ENCODE data around the gene ZFP92.
"Not testable (repeated sequence)": the region's sequence is repeated elsewhere in the genome, so short reads cannot be mapped to it uniquely, and the experiment has no call there.

Gene ZFP92

DNA sequence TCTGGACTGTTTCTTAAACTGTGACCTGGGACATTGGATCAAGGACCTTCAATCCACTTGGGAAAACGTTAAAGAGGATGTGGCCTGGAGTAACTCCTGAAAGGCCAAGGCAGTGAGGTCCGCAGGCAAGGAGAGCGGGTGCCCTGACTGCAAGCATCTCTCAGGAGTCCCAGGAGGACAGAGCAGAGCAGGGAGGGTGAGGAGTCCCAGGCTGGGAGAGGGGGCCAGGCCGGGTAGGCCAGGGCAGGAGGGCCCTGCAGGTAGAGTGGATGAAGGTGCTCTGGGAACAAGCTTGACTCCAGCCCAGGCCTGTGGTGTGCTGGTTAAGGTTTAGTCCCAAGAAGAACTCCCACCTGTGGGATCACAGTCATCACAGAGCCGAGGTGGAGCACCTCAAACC is 23.9 kb upstream of the ZFP92 start:
- no peak for DNase-seq (ENCODE audit: low read depth in 2 of 2)

DNA sequence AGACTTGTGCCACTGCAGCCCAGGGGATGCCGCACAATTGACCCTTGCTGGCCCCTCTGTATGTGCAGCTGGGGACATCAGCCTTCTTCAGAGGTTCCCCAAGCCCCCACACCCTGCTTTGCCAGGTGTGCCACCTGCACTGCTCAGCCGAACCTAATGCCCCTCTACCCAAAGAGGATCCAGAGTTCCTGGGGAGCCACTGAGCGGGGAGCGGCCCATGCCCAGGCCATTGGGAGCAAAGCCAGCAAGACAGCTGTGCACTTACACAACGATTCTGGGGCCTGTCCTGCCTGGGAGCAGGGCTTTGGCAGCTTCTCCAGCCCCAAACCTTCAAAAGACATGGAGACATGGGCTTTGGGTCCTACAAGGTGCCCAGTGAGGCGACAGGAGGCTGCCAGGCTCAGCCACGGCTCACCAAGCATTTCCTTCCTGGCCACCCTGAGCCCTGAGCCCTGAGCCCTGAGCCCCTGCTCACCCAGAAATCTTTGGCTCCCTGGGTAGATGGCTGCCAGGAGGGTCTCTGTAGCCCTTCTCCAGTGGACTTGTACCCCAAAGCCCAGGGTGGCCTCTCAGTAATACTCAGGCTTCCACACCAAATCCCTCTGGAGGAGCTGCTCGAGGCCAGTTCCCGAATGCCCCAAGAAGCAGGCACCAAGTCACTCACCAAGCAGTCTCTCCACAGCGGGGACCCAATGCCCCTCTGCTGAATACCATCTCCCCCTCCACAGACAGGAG is 23.1 kb upstream of the ZFP92 start:
- DNase-seq (ENCODE audit: low read depth in 2 of 2) = no peak

DNA sequence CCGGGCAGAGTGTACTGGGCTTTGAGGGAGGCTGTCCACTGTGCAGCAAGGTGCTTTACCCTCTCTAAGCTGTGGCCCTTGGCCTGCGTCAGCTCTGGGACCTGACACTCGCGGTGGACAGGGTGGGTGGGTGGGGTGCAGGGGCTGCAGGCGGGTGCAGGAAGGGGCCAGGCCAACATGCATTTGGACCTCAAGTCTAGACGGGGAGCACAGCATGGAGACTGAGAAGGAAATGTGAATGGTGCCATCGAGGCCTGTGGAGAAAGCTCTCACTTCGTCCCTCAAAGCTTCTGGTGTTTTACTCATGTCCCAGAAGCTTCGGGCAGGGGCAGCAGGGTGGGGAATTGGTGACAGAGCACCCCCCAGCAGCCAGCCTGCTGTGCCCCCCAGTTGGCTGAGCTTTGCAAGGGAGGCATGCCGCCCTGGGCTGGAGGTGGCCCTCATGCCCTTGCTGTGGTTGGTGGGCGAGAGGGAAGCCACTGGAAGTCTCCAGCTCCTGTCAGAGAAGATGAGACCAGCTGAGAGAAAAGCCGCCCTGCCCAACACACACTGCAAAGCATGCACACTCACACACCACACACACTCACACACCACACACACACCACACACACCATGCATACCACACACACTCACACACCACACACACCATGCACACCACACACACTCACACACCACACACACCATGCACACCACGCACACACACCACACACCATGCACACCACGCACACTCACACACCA is 22.4 kb upstream of the ZFP92 start:
- no peak for DNase-seq (ENCODE audit: low read depth in 2 of 2)

DNA sequence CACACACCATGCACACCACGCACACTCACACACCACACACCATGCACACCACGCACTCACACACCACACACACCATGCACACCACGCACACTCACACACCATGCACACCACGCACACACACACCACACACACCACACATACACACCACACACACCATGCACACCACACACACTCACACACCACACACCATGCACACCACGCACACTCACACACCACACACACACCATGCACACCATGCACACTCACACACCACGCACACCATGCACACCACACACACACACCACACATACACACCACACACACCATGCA is 21.9 kb upstream of the ZFP92 start:
- not testable (repeated sequence) for DNase-seq (ENCODE audit: low read depth in 2 of 2)

DNA sequence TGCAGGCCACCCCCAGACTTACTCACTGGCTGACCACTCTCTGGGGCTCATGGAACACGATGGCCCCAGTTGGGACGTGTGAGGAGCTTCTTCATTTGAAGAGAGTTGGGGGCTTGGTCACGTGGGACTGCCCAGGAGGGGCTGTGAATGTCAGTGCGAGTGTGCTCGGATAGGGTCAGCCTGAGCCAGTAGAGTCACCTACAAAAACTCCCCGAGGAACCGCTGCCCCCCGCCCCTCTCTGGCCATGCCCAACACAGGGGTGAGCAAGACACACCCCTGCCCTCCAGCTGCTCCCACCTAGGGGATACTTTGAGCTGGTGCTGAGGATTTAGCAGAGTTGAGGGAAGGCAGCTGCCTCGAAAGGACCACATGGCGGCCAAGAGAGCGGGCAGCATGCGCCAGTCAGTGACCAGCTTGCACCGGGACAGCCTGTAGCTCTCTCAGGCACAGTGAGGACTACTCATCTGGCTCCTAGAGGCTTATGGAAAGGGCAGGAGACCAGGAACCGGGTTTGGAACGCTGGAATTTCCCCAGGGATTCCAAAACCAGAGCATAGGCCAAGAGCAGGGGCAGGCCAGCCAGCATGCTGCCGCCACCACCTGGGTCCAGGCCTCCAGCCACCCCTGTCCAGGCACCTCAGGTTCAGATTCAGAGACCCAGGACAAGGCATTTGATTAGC is 18.5 kb upstream of the ZFP92 start:
- no peak for DNase-seq (ENCODE audit: low read depth in 2 of 2)

DNA sequence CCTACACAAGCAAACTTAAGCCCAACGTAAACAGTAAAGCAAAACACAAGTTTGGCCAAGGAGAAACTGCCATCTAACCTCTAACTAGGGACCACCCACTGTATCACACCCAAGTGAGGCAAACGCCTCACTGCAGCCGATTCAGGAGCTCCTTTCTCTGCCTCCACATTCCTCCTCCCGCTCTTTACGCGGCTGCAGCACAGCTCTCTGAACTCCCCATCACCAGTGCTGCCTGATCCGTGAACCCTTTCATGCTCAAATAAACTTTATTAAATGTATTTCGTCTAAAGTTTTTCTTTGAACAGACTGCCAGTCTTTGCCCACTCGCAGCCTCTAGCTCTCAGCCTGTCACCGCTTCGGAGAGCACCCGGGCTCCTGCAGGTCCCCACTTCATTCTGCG is 16.7 kb upstream of the ZFP92 start:
- DNase-seq (ENCODE audit: low read depth in 2 of 2) = no peak

- DNase-seq (ENCODE audit: low read depth in 2 of 2) = no peak
Observed at GRCh38 chrX:153395613-153396319, 15.5 kb upstream of the ZFP92 start.

GRCh38 chrX:153396320-153397195 is 14.7 kb upstream of the ZFP92 start:
- no peak for DNase-seq (ENCODE audit: low read depth in 2 of 2)

DNA sequence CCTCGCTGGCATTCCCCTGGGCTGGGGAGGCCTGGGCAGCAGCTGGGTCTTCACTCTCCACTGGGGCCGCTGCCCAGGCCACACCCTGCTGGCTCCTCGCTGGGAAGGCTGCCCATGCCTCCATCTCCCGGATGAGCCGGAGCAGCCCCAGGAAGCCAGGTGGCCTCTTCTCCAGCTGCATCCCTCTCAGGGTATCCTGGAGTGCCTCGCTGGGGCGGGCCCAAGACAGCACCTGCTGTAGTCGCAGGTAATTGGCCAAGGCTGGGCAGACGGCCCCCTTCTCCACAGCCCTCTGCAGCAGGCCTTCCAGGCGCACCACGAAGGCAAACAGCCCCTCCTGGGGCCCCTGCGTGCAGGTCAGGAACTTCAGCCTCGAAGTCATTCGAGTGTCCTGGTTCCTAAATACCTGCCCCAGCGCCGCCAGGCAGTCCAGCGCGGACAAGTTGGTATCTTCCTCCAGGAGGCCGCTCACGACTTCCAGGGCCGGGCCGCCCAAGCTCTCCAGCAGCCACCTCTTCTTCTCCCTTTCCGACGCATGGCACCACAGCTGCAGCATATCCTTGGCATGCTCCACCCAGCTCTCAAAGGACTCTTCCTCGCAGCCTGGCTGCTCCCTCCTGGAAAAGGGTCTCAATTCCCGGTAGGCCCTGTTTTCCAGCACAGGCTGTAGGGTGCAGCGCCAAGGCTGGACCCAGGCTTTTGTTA is 13.9 kb upstream of the ZFP92 start:
- DNase-seq (ENCODE audit: low read depth in 2 of 2) = no peak

- DNase-seq (ENCODE audit: low read depth in 2 of 2) = no peak
Observed at GRCh38 chrX:153398275-153398960, 12.9 kb upstream of the ZFP92 start.

- peak in 1 of 2 donors; percentile 16 for DNase-seq (ENCODE audit: low read depth in 2 of 2)
Observed at GRCh38 chrX:153400146-153401132, 10.8 kb upstream of the ZFP92 start.

DNA sequence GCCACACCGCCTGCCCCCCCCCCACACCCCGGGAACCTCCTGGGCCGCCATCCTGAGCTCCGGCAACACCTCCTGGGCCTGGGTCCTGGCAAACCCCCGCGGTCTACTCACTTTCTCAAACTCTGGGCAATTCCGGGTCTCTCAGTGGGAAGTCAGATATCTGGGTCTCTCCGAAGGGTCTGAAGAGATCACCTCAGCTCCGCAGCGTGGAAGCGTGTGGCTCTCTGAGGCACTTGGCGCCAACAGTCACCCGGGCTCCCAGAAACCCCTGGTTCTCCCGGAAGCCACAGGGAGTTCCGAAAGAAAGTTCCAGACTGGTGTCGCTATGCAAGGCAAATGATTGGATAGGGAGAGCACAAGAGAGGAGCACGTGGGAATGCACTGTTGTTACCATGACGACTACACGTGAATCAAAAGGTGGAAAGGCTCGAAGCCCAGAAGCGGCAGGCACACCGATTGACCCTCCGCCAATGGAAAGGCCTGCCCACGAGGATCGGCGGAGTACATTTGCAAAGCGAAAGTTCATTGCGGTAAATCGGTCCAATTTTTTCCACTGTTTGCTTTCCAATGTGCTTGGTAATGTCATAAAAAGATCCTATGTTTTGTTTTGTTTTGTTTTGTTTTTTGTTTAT is 10.0 kb upstream of the ZFP92 start, which contains the start of gene PNMA6E:
PNMA6E (minus strand) TSS at position 218 of the 632 bp plus-strand sequence. CDS start 2,501 bp downstream, outside the sequence.
- no peak for DNase-seq (ENCODE audit: low read depth in 2 of 2)

DNA sequence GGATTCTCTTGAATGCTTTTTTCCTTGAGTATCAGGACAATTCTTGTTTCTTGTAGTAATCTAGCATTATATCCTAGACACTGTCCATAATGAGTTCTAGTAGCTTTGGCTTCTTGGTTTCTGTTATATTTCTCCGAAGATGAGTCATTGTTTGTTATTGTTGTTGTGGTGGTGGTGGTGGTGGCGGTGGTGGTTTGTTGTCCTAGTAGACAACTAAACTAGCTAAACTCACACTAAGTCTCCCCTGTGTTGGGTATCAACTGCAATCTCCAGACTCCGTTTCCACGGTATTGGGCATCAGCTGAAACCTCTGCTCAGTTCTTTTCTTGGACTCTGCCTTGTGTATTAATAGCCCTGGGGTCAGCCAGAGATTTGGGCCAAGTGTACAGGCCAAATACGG is 6.9 kb upstream of the ZFP92 start:
- DNase-seq (ENCODE audit: low read depth in 2 of 2) = not testable (repeated sequence)

GRCh38 chrX:153405426-153405825 is 5.8 kb upstream of the ZFP92 start:
- no peak for DNase-seq (ENCODE audit: low read depth in 2 of 2)

GRCh38 chrX:153406011-153406410 is 5.3 kb upstream of the ZFP92 start:
- no peak for DNase-seq (ENCODE audit: low read depth in 2 of 2)

GRCh38 chrX:153406903-153407302 is 4.4 kb upstream of the ZFP92 start:
- DNase-seq (ENCODE audit: low read depth in 2 of 2) = no peak

DNA sequence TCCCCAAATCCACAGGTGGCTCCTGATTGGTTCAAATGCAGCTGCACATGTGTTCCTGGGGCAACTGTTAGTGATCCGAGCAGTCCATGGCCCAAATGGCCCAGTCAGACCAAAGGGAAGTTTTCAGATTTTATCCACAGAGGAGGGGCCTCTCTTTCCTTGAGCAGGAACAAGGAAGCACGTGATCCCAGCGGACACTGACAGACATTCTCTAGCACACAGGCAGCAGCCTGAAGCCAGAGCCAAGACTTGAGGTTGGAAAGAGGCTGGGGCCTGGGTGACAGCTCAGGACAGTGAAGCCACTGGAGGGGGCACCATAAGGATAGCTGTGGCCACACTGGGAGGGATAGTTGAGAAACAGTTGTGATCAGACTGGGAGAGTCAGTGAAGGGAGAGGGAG is 3.5 kb upstream of the ZFP92 start:
- no peak for DNase-seq (ENCODE audit: low read depth in 2 of 2)

DNA sequence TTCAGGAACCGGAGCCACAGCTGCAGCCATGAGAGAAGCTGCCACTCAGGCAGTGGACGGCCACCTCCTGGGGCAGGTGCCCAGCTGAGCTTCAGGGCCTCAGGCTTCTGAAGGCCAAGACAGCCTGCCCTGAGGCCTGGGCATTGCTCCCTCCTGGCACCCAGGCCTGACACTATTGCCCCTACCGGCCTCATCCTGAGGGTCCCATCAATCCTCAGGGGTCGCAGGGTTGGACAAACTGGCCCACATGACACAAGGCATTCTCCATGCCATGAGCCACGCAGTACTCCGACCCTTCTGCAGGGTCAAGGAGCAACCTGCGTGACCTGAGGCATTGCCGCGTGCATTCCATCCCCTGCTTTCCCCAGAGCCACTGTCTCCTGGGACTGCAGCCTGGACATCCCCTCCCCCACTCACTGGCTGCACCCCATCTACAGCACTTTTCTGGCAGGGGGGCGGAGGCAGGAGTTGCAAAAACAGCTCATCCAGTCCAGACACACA is 3.0 kb upstream of the ZFP92 start:
- DNase-seq (ENCODE audit: low read depth in 2 of 2) = no peak

All from stimulated activated CD8-positive, alpha-beta memory T cell treated with anti-CD3 and anti-CD28 coated beads, Interleukin-2, amount 100 ng/mL, for 1 hour (primary cell).